ENCODE data around the gene PDZRN4. TPM values are rescaled to one million over a fixed set of nuclear protein-coding genes. Genes with fewer than 3 reads are reported as not detected.
"Not testable (repeated sequence)": the region's sequence is repeated elsewhere in the genome, so short reads cannot be mapped to it uniquely, and the experiment has no call there.

PDZRN4 gene
- total RNA-seq, 1 experiment from 2014 or later = not detected

- DNase-seq (ENCODE audit: low spot score) = no peak
Observed at GRCh38 chr12:41556176-41556575, 368.1 kb downstream of the PDZRN4 start.

GRCh38 chr12:41557344-41557743 lies 369.2 kb downstream of the PDZRN4 start:
- no peak for DNase-seq (ENCODE audit: low spot score)

DNA sequence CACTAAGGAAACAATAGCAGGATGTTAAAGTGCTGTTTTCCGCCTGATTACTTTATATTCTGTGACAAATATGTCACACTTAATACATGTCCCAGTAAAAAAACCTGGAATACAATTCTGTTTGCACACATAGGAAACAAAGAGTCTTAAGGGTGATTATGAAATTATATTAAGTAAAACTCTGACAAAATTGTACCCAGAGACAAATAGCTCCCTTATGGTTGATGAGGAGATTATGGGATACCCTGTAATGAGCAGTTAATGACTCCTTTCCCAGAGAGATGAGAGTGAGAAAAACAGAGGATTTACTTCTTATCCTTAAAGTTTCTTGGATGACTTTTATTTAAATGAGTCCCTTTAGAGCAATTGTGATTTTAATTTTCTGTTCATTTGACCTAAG lies 370.6 kb downstream of the PDZRN4 start:
- DNase-seq (ENCODE audit: low spot score) = no peak

DNA sequence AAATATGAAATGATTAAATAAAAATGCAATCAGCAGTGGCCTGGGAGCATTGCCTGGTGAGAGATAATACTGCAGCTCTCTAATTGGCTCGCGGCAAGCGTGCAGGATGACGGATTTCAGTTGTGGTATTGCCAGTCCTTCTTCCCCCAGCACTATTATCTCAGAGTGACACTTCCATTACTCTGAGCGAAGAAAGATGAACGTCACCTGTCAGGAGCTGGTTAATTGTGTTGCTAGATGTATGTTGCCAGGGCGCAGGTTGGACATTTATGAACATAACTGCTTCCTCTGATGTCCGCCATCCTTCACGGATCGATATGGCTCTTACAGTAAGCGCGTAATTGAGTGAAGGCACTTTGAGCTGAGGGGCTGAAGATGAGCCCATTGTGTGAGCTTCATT lies 374.9 kb downstream of the PDZRN4 start:
- no peak for DNase-seq (ENCODE audit: low spot score)

- DNase-seq (ENCODE audit: low spot score) = no peak
Observed at GRCh38 chr12:41564816-41565215, 376.7 kb downstream of the PDZRN4 start.

- no peak for DNase-seq (ENCODE audit: low spot score)
Observed at GRCh38 chr12:41566703-41567102, 378.6 kb downstream of the PDZRN4 start.

- DNase-seq (ENCODE audit: low spot score) = no peak
Observed at GRCh38 chr12:41573445-41573844, 385.3 kb downstream of the PDZRN4 start.

DNA sequence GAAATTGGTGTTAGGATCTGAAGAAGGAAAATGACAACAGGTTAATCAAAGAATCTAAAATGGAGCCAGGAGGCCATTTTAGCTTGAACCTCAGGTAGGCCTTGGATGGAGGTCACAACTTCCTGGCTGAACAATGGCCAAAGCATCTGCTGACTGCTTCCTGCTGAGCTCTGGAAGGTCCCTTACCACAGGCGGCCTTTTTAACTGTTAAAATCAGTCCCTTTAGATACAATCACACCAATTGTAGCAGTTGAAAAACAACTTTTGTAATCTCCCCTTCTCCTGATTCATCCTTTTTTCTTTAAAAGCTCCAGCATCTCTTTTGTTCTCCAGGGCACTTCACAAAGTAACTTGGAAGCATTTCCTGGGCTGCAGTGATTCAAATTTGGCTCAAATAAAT lies 388.8 kb downstream of the PDZRN4 start:
- no peak for DNase-seq (ENCODE audit: low spot score)

DNA sequence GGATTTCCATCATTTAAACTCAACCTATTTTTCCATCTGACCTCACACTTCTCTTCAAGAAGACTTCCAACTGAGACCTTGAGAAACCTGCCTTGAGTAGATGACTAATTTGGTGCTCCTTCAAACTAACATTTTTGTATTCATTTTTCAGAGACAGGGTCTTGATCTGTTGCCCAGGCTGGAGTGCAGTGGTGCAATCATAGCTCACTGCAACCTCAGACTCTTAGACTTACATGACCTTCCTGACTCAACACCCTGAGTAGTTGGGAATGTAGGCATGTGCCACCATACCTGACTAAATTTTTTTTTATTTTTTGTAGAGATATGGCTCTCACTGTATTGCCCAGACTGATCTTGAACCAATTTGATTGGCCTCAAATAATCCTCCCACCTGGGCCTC lies 389.9 kb downstream of the PDZRN4 start:
- no peak for DNase-seq (ENCODE audit: low spot score)

GRCh38 chr12:41585784-41586183 lies 397.7 kb downstream of the PDZRN4 start:
- no peak for DNase-seq (ENCODE audit: low spot score)

DNA sequence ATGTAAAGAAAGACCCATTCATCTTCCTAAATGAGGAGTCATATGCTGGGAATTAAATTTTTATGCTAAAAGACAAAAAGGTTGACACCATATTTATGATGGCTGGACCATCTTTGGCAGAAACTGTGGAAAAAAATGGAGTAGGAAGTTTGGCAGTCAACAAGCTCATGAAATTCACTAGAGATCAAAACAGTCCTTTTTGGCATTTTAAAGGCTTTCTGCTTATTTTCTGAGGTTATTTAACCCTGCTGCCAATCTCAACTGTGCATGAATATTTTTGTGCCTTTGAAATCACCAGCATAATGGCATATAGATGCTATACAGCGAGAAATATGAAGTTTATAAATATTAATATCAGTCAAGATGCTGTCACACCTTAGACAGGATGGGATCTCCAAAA lies 399.5 kb downstream of the PDZRN4 start:
- DNase-seq (ENCODE audit: low spot score) = no peak

- DNase-seq (ENCODE audit: low spot score) = no peak
Observed at GRCh38 chr12:41589878-41590277, 401.8 kb downstream of the PDZRN4 start.

- DNase-seq (ENCODE audit: low spot score) = no peak
Observed at GRCh38 chr12:41596190-41596589, 408.1 kb downstream of the PDZRN4 start.

- no peak for DNase-seq (ENCODE audit: low spot score)
Observed at GRCh38 chr12:41604830-41605229, 416.7 kb downstream of the PDZRN4 start.

- no peak for DNase-seq (ENCODE audit: low spot score)
Observed at GRCh38 chr12:41605545-41606305, 417.6 kb downstream of the PDZRN4 start.

- DNase-seq (ENCODE audit: low spot score) = no peak
Observed at GRCh38 chr12:41606468-41607445, 418.6 kb downstream of the PDZRN4 start.

GRCh38 chr12:41612892-41613557 lies 424.9 kb downstream of the PDZRN4 start:
- DNase-seq (ENCODE audit: low spot score) = no peak

DNA sequence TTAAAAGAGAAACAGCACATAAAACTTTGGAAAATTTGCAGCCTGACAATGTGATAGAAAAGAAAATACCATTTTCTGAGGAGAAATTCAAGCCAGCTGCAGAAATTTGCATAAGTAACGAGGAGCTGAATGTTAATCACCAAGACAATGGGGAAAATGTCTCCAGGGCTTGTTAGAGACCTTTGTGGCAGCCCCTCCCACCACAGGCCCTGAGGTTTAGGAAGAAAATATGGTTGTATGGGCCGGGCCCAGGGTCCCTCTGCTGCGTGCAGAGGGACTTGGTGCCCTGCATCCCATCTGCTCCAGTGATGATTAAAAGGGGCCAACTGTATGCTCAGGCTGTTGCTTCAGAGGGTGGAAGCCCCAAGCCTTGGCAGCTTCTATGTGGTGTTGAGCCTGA lies 427.1 kb downstream of the PDZRN4 start:
- DNase-seq (ENCODE audit: low spot score) = not testable (repeated sequence)

DNA sequence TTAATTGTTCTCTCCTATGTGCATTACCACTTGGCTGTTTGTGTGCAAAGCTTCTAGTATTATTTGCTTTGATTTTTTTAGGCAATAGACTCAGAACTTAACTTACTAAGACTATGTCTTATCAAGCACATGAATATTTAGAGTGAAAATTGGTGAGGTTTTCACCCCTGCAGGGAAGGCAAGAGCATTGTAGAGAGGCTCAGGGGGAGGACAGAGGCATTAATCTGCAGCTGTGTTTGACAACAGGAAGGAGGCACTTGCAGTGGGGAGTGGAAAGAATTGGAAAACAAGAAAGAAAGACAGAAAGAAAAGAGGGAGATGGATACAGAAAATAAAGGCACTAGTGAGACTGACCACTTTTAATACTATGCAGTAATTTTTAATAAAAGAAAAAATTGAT lies 431.6 kb downstream of the PDZRN4 start:
- DNase-seq (ENCODE audit: low spot score) = no peak

DNA sequence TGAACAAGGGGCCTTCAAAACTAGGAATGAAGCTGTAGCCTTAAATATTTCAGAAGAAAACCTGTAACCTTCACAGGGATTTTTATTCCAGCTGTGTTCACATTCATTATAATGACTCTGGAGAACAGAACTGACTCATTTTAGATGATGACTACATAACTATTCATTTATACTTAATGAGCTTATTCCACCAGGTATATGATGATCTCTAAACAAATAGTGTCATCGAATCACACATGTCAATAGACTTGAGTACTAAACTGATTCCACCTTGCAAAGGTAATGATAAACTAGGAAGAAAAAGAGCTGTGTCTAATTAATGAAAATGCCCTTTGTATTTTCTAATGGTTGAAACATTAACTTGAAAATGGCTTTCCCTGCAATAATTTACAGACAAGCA lies 433.2 kb downstream of the PDZRN4 start:
- DNase-seq (ENCODE audit: low spot score) = no peak
